ENCODE measurements around the gene SINHCAF.
"Not testable (repeated sequence)": the region's sequence is repeated elsewhere in the genome, so short reads cannot be mapped to it uniquely, and the experiment has no call there.

Gene SINHCAF

GRCh38 chr12:31325877-31326631 lies at the start of gene SINHCAF:
TSS of gene SINHCAF (minus strand) at chr12:31326150. CDS start at chr12:31298204, 27,946 bp downstream.
- peak; percentile 99 for DNase-seq

DNA sequence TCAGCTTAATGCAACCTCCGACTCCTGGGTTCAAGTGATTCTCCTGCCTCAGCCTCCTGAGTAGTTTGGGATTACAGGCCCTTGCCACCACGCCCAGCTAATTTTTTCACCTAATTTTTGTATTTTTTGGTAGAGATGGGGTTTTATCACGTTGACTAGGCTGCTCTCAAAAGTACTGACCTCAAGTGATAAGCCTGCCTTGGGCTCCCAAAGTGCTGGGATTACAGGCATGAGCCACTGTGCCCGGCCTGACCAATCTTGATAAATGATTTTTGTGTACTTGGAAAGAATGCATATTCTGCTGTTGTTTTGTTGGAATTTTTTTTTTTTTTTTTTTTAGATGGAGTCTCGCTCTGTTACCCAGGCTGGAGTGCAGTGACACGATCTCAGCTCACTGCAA lies 49.5 kb upstream of the SINHCAF start:
- not testable (repeated sequence) for DNase-seq

DNA sequence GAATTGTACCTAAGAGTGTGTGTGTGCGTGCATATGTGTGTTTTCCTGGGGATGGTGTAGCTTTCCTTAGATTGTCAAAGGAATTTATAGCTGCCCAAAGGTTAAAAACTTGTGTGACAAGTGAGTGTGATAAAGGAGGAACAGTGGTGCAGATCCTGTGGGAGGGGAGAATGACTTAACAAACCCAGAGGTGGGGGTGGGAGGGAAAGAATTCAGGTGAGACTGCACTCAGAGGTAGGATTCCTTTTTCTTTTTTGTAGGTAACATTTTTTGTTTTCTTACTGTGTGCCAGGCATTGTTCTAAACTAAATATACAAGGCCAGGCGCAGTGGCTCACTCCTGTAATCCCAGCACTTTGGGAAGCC lies 45.3 kb upstream of the SINHCAF start:
- no peak for DNase-seq

GRCh38 chr12:31370531-31371255 lies 44.7 kb upstream of the SINHCAF start:
- no peak for DNase-seq

- DNase-seq, result no peak
These were observed 44.0 kb upstream of the SINHCAF start for GRCh38 chr12:31369712-31370521.

DNA sequence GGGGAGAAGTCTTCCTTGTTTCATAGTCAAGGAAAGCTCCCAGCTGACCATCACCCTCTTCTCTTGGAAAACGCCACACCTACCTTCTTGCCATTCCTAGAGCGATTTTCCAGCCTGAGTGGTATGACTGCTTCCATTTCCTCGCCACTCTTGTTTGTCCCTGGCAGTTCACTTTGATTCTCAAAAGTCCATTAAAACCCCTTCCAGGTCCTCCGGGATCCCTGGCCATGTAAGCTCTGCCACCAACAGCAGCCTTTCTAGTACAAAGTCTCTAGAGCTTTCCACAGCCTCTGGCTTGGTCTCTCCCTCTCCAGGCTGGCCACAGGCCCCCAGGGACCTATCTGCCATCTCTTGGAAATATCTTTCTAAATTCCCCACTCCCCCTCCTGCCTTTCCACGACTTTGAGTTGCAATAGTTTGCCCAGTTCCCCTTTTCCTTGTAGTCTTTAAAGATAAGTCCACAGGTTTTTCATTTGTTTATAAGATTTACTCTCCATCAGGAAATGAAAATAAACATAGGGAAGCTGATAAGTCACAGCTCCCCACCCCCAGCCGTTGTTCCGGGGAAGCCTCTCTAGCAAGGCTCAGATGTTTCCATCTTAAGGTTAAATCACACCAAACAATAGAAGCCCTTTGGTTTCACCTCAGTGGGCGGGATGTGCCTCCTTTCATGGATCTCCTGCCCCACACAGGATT lies 42.9 kb upstream of the SINHCAF start:
- no peak for DNase-seq

- no peak for DNase-seq
These were observed 40.2 kb upstream of the SINHCAF start for GRCh38 chr12:31366104-31366621.

- DNase-seq, result no peak
These were observed 37.9 kb upstream of the SINHCAF start for GRCh38 chr12:31363831-31364230.

- DNase-seq, result no peak
These were observed 37.5 kb upstream of the SINHCAF start for GRCh38 chr12:31363416-31363809.

DNA sequence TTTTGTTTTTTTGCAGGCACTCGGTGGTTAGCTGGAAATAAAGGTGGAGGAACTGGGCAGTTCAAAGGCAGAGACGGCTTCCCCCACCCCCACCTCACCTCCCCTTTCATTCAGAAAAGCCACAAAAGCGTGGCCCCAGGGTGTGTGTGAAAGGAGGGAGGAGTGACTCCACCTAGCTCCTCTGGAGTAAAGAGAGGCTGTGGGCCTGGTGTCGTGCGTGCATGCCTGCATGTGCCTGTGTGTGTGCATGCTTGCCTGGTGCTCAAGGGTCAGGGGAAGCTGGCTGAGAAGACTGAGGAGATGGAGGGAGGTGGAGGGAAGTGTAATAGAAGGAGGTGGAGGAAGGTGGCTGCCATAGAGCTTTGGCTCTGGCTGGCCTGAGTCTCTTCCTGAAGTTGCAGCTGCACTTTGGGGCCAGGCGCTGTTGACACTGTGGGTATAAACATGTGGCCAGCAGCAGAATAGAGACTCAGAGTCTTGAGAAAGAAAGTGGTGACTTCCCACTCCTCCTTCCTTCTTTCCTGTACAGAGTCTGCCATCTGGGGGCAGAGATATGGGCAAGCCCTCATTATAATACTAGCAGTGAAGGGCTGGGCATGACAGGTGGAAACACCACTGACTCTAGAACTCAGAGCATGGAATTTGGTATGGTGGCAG lies 36.9 kb upstream of the SINHCAF start:
- DNase-seq, result peak; percentile 45

- peak; percentile 2 for DNase-seq
These were observed 36.3 kb upstream of the SINHCAF start for GRCh38 chr12:31362115-31362758.

DNA sequence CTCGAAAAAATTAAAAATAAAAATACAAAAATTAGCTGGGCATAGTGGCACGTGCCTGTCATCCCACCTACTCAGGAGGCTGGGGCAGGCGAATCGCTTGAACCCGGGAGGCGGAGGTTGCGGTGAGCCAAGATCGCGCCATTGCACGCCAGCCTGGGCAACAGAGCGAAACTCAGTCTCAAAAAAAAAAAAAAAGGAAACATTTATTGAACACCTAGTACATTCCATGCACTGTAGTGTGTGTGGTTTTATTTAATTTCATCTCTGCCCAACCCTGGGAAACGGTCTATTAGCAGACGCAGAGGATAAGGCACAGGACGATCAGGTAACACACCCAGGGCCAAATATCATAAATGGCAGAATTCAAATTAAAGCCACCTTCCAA lies 35.8 kb upstream of the SINHCAF start:
- no peak for DNase-seq

- DNase-seq, result no peak
These were observed 29.8 kb upstream of the SINHCAF start for GRCh38 chr12:31355747-31356107.

DNA sequence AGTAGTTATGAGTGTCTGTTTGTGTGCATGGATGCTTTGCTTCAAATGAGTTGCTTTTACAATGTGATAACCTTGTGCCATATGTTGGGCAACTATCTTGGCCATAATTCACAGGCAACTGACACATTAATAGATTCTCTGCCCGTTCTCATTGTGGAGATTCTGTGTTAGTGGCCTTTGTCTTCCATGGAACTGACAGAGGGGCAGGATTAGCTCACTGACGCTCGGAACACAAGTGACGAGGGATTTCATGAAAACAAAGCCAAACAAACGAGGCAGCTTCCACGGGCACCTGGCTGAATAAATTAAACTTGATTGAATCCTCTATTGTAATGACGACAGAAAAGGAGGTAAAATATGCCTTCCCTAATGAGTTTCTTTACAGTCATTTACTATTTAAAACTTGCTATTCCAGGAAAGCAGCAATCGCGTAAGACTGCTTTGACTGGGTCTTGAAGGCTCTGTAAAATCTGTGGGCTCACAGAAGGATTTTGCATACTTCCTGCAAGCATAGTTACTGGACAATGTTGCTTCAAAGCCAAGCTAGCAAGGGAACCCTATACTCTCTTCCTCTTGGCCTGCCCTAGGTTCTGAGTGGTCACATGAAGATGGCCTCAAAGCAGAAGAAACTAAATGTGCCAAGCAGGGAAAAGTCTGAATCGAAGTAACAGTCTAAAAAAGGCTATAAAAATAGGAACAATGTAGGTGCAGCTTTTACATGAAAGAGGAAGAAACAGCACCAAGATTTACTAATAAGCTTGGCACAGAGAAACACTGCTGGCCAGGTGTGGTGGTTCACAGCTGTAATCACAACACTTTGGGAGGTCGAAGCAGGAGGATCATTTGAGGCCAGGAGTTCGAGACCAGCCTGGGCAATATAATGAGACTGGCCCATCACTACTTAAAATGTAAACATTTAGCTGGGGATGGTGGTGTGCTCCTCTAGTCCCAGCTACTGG lies 28.1 kb upstream of the SINHCAF start:
- DNase-seq, result no peak

- no peak for DNase-seq
These were observed 20.3 kb upstream of the SINHCAF start for GRCh38 chr12:31346267-31346666.

- no peak for DNase-seq
These were observed 17.2 kb upstream of the SINHCAF start for GRCh38 chr12:31343139-31343538.

- no peak for DNase-seq
These were observed 16.3 kb upstream of the SINHCAF start for GRCh38 chr12:31342286-31342685.

GRCh38 chr12:31339831-31340622 lies 14.1 kb upstream of the SINHCAF start:
- DNase-seq, result no peak

GRCh38 chr12:31337952-31338351 lies 12.0 kb upstream of the SINHCAF start:
- DNase-seq, result no peak

DNA sequence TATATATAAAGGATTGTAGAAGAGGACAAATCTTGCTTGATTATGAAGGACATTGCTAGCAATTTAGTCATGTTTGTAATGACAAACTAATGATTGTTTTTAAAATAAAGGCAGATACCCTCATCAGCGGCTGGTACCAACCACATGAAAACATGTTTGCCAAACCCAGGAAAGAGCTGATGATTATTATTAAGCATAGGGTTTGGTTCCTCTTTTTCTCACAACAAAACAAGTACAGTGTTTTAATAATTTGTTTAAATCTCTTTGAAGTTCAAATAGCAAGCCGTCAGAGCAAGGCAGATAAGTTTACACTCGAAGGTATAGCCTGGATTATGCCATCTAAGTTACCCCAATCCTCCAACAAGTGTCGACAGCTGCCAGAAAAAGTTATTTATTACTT lies 5.3 kb upstream of the SINHCAF start:
- no peak for DNase-seq
